Stimulated activated CD8-positive, alpha-beta memory T cell treated with anti-CD3 and anti-CD28 coated beads, Interleukin-7, amount 100 ng/mL, for 4 hours (primary cell): ENCODE results near the gene GPR17.

Source experiments
- DNase-seq, 2 donors: peaks; one replicate each; pipeline ENCODE4 v3.0.0-alpha.2; 2020; ENCODE audit warnings: low read depth in 2 of 2

GPR17 gene

DNA sequence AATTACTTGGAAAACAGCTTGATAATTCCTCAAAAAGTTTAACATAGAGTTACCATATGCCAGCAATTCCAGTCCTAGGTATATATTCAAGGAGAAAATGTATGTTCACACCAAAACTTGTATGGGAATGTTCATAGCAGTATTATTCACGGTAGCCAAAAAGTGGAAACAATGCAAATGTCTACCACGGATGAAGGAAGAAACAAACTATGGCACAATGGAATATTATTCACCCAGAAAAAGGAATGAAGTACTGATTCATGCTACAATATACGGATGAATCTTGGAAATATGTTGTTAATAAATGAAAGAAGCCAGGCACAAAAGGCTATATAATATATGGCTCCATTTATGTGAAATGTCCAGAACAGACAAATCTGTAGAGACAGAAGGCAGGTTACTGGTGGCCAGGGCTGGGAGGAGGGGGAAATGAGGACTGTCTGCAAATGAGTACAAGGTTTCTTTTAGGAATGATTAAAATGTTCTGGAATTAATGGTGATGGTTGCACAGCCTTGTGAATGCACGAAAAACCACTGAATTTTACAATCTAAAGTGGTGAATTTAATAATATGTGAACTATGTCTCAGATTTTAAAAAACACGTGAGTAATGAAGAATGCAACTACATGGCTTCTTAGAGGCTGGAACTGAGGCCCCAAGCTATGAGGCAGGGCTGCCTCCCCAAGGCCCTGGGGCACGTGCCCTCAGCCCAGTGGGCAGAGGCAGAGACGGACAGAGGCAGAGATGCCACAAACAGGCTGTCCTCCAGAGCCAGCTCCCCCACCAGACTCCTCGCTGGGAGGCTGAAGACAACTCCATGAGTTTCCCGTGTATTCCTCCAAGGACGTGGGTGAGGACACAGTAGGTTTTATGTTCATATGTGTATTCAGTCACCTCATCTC is 24.4 kb downstream of the GPR17 start:
- no peak for DNase-seq

DNA sequence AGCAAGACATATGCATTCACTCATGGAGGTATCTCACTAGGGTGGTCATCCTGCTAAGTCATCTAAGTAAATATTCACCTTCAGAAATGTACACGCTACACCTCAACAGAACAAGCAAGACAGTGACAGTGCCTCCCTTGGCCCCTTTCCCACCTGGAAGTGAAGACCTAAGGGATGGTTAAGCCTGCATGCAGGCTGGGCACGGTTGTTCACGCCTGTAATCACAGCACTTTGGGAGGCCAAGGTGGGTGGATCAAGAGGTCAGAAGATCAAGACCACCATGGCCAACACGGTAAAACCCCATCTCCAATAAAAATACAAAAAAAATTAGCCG is 25.0 kb downstream of the GPR17 start:
- DNase-seq = no peak

DNA sequence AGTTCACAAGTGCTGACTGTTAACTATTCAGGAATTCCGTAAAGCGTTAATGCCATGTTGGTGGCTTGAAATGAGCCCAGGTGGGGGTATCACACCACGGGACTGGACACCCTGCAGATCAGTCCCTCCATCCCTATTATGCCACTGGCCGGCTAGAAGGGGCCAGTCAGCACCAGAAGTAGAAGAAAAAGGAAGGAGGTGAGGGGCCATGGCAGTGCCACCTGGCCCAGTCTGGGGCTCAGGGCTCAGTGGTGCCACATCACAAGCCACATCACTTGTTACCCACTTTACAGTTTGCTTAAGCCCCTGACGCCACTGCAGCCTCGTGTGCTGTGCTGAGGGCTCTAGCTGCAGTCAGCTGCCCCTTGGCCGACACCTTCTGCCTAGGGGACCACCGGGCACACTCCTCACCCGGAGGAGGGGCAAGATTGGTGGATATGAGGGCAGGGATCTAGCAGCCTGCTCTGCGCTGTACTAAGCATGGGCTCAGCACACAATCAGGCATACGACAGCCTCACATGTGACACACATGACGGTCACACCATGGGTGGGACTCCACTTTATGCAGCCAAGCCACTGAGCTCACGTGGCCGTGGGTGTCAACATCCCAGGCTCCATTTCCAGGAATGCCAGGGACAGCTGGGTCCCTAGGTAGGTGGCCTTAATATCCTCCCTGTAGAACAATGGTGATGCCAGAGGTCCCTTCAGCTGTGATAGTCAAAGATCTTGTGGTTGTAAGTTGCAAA is 25.8 kb downstream of the GPR17 start:
- DNase-seq = no peak

DNA sequence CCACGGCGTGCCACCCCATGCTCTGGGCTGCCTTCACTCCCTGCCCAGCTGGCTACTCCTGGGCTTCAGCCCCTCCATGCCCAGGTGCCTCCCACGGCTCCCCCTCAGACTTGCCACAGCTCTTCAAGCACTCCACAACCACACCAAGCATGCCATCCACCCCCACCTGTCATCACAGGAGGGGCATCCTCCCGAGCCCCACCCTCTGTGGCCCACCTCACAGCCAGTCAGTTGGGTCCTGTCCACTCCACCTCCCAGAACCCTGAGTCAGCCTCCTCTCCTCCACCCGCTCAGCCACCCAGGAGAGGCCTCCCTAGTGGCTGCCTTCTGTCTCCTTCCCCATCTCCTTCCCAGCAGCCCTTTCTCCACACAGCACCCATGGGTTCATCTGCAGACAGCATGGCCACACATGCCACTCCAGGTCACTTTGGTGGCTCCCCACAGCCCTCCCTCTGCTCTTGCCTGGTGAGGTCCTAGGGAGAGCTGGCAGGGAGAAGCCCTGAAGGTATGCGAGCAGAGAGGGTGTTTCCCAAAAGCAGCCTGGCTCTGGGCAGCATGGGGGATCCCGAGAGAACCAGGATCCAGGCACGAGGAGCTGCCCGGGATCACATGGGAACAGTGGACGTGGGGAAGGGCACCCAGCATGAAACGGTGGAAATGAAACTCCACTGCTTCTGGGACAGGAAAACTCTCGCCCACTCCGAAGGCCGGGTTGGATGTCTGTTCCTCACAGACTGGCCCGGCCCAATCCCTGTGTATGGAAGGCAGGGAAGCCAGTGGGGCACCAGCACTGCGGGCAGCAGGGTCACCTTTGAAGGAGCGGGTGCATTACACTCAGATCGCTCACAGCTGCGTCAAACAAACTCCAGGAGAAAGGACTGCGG is 26.6 kb downstream of the GPR17 start:
- no peak for DNase-seq

DNA sequence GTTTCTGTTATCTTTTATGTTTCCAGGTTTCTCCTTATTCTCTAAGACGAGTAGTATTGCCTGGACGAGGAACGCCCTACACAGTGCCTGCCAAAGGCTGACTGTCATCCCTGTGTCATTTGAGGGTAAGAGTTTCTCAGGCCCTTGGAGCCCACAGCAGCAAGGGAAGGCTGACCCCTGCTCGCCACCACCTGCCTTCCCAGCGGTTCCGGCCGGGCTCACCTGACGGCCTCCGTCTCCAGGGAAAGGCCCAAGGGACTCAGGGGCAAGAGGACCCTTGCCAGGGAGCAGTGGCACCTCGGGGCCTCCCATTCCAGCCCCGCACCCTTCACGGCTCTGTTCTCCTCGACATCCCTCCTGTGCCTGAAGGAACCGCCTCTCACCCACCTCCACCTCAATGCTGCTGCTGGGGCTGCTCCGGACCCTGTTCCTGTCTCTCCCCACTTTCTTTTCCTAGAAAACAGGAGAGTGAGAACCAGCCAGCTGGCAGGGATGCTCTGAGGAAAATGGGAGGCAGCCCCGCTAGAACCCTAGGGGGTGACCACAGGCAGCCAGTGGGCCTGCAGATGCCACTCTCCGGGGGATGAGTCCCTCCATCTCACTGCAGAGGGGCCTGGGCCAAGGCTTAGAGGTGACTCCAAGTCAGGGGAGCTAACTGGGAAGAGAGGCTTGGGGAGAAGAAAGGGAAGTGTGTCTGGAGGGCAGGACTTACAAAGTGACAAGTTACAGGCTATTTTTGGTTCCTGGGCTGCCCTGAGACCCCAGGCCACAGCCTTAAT is 27.5 kb downstream of the GPR17 start:
- DNase-seq = no peak

DNA sequence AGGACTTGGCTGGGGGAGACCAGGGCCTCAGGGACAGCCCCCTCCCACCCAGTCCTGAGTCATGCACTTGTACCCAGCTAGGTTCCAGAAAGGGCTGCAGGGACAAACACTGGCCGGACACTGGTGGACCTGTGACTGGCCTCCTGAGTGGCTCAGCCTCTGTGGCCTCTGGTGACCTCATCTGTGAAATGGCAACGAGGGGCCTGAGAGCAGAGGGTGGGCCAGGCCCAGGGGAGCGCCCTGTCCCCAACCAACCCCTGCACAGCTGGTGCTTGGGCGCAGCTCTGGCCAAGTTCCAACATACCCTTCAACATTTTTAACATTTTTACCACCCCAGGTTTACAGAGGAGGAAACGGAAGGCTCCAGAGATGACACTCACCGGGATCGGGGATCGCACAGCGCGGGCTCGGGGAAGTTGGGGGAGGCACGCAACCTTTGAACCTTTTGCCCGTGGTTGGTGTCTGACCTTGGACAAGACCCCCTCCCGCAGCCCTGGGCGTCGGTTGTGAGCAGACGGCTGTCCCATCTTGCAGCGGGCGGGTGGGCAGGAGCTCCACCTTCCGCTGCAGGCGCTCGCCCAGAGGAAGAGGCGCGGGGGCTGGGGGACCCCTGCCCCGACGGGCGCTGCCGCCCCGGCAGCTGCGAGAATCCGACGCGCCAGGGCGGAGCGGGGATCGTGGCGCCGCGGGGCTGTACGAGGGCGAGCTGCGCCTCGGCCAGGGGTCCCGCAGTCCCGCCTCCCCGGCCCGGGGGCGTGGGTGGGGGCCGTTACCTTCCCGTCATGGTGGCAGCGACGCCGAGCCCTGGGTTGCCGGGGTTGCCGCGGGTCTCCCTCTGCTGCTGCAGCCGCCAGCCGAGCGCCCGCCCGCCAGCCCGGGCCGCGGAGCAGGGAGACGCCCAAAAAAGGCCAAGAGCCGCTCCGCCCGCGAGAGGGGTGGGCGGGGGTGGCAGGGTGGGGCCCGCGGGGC is 28.6 kb downstream of the GPR17 start:
- no peak for DNase-seq

DNA sequence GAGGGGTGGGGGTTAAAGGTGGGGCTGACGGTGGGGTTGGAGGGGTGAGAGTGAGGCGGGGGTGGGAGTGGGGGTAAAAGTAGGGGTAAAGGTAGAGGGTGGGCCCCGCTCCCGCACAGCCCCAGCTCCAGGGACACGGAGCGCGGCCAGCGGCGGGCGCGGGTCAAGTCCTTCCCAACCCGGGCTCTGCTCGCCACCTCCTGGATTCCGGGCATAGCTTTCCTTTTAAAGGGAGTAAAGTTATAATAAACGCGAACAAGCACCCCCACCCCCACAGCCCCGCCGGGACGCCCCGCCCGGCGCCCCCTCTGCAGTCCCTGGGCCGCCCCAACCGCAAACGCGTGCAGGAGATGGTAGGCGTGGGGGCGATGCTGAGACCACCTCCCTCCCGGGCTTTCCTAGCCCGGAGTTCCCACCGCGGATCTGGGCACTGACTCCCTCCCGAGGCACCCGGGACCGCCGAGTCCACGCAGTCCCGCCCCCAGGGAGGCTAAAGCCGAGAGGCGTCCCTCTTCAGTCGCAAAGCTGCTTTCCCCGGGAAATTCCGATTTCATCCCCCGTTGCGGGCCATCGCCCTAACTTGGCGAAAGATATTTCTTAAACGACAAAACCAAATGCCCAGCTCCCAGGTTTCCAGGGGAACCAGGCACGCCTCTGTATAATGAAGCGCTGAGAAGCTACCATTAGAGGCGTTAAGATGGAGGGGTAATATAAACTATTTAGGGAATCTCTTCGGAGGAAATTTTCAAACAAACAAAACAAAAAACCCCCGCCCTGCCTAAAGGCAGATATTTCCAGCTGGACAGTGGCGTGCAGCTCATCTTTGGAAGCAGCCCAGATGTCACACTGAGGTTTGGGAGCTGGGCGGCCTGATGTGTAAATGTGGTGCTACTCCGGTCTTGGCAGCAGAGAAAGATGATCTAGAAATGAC is 29.6 kb downstream of the GPR17 start, which contains the start of gene LIMS2:
Gene LIMS2, minus strand, starts transcription at position 200 of the 931 bp plus-strand sequence. CDS start 506 bp downstream, outside the sequence.
- no peak for DNase-seq

DNA sequence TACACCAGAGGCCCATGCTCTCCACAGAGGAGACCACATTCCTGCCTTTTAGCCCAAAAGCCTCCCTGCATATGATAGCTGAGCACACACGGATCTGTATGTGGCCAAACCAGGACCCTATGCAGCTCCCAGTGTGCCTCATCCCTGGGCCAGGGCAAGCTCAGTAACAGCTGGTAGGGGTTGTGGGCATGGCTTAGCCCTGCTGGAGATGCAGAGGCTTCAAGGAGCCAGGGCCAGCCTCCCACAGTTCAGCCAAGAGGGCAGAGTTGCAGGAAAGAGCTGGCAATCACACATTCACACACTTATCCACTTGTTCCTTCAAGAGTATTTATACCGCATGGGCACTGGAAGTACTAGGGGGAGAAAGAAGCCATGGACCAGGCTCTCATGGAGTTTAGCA is 31.0 kb downstream of the GPR17 start:
- no peak for DNase-seq

DNA sequence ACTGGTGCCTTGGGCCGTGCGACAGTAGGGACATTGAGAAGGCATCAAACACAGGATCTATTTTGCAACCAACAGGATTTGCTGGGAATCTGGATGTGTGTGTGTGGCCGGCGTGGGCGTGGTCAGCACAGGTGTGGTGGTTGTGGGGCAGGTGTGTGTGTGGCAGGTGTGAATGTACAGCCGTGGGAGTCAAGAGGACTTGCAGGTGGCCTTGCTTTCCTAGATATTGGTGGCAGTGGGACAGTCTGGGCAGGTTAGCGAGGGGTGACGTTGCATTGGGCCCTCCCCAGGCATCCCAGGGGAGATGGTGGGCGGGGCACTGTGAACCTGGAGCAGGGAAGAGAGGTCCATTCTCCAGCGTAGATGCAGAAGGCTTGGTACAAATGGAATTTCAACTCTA is 32.6 kb downstream of the GPR17 start:
- no peak for DNase-seq

DNA sequence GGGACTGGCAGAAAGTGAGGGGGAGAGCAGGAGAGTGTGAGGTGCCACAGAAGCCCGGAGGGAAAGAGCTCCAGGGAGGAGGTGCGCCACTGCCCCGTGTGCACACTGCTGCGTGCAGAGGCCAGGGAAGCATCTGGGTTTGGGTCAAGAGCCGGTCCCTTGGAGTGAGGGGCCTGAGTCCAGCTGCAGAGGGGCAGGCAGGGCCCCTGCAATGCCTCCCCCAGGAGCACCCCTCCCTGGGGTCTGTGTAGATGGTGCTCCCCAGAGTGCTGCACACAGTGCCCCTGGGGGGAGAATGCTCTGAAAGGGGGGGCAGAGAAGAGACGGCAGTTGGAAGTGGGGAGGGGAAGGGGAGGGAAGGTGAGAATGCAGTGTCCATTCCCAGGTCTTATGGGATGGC is 33.0 kb downstream of the GPR17 start:
- DNase-seq = no peak

DNA sequence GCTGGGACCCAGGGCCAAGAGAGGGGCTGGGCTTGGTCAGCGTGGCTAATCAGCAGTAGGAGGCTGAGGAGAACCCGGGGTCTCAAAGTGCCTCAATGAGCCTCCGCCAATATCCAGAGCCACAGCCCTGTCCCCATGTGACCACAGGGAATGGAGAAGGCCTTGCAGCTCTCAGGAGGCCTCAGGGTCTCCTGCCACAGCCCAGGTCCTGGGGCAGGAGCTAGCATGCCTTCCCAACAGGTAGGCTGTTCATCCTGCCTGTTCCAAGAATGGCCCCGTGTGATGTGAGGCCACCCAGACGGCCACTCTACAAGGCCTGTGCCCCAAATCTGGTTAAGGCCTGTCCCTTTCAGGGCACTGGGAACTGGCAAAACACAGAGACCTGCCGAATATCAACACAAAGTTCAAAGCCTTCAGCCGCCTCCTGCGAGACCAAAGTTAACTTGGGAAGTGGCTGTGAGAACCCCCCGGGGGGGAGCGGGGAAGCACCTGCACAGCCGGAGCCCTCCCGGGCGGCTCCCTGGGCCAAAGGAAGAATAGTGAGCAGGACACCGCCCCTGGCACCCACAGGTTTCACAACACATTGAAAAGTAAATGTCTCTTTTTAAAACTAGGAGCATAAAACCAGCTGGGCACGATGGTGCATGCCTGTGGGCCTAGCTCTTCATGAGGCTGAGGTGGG is 33.9 kb downstream of the GPR17 start:
- DNase-seq = no peak

DNA sequence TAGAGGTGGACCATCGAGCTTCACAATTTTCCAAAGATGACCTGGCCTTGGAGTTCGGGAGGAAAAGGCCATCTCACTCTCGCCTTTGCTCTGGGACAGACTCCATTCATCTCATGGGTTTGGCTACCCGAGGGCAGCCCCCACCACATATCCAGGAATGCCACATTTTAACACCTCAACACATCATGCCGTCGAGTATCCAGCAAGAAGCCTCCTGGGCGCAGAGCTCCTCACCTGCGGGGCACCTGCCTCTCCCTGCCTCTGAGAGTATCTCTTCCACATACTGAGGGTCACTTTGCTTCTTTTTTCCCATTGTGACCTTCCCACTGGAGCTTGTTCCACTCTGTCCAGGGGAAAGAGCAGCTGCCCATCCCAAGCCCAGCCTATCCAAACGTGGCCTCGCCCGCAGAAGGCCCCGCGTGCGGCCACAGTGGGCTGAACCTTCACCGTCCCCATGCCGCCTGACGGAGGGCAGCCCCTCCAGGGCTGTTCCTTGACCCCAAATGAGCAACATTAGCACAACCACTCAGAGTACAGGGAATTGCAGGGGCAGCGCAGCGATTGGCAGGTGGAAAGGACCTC is 34.8 kb downstream of the GPR17 start:
- DNase-seq = no peak

DNA sequence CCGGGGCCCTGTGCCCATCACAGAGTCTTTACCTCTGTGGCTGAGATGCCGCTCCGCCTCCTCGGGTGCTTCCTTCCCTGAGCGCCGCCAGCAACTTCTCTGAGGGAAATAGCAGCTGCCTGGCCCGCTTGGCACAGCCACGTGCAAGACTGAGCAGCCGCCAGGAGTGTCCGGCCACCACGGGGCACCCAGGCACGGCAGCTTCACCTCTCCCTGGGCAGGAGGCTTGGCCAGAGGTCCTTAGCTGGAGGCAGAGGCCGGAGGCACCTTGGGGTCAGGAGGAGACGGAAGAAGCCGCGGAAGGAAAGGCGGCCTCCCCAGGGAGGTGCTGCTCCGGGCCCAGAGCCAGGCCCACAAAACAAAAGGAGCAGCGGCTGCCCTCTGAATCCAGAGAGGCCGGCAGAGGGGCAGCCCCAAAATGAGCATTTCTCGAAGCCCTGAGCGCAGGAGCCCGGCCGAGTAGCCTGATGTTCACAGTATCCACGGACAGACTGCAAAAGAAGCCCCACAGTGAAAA is 35.4 kb downstream of the GPR17 start:
- no peak for DNase-seq

DNA sequence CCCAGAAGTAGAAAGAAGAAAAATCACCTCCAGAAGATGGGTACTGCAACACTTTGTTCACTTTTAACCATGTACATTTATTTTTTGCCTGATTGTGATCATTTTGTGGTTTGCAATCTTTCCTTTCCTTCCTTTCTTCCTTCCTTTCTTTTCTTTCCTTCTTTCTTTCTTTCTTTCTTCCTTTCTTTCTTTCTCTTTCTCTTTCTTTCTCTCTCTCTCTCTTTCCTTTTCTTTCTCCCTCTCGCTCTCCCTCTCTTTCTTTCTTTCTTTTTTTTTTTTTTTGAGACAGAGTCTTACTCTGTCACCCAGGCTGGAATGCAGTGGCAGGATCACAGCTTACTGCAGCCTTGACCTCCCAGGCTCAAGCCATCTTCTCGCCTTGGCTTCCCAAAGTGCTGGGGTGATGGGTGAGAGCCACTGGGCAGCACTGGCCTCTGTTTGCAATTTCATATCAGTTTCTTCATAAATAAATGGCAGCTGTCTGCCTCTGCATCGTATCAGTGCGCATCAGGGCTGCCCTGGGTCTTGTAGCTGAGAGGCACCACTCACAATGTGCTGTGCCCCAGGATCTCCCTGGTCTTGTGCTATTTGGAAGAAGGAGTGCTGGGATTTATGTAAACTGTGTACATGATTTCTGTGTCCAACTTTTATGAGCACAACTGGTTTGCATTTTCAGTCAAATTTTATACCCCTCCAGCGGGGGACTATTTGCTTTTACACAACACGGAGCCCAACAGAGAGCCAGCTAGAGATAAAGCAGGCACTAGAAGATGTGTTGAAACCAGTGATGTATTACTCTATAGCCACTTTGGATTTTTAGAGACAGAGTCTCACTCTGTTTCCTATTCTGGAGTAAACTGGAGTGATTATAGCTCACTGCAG is 36.3 kb downstream of the GPR17 start:
- DNase-seq = no peak

DNA sequence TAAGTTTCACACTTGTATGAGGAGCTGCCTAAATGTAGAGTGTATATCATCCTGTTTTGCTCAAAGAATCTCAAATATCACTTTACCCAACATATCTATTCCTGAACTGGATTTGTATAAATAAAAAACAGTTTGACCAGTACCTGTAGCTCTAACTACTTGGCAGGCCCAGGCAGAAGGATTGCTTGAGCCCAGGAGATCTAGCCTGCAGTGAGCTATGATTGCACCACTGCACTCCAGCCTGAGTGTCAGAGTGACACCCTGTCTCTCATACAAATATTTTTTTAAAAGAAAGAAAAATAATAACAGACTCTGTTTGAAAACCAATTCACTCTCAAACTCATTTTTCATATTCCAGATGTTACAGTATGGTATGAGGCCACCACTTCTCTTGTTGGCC is 37.1 kb downstream of the GPR17 start:
- DNase-seq = no peak

DNA sequence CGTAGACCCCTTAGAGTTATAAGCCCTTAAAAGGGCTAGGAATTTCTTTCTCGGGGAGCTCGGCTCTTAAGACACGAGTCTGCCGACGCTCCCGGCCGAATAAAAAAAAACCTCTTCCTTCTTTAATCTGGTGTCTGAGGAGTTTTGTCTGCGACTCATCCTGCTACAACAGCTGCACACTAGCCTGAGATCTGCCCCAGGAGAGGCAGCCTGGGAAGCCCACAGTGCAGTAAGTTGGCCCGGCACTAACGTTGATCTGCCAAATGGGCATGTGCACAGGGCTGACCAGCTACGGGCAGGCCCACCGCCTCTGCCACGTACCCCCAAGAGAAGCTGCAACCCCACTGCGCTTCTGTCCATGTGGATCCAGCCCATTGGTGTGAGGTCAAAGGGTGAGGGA is 37.8 kb downstream of the GPR17 start:
- no peak for DNase-seq
